DMS153 treated with DMSO at 0.1 percent for 48 hours (cell line): ENCODE data around the gene ASPSCR1.

Experiments
- DNase-seq: peaks from one replicate; lab custom pipeline; 2025; ENCODE audit not compliant: unreplicated experiment; lab: John Stamatoyannopoulos, UW

ASPSCR1 gene

GRCh38 chr17:82053130-82053529, 75.7 kb downstream of the ASPSCR1 start:
- DNase-seq, result no peak

GRCh38 chr17:82053556-82054263, 76.3 kb downstream of the ASPSCR1 start:
- no peak for DNase-seq

GRCh38 chr17:82054351-82055022, 77.1 kb downstream of the ASPSCR1 start:
- no peak for DNase-seq

- DNase-seq, result no peak
Measured at GRCh38 chr17:82055023-82055964, 77.9 kb downstream of the ASPSCR1 start.

- no peak for DNase-seq
Measured at GRCh38 chr17:82055965-82056728, 78.7 kb downstream of the ASPSCR1 start.

- DNase-seq, result no peak
Measured at GRCh38 chr17:82056729-82057621, 79.5 kb downstream of the ASPSCR1 start.

GRCh38 chr17:82058230-82058854, 80.9 kb downstream of the ASPSCR1 start:
- no peak for DNase-seq

GRCh38 chr17:82058855-82059249, 81.4 kb downstream of the ASPSCR1 start:
- DNase-seq, result no peak

GRCh38 chr17:82059272-82060000, 82.0 kb downstream of the ASPSCR1 start:
- DNase-seq, result no peak

GRCh38 chr17:82060001-82060380, 82.6 kb downstream of the ASPSCR1 start:
- DNase-seq, result no peak

- no peak for DNase-seq
Measured at GRCh38 chr17:82060614-82061013, 83.2 kb downstream of the ASPSCR1 start.

- no peak for DNase-seq
Measured at GRCh38 chr17:82061047-82061925, 83.9 kb downstream of the ASPSCR1 start.

- DNase-seq, result no peak
Measured at GRCh38 chr17:82062076-82062983, 84.9 kb downstream of the ASPSCR1 start.

- no peak for DNase-seq
Measured at GRCh38 chr17:82062984-82063368, 85.5 kb downstream of the ASPSCR1 start.

GRCh38 chr17:82063424-82064415, 86.3 kb downstream of the ASPSCR1 start:
- DNase-seq, result no peak
